Measurements from ENCODE around the gene USP12. TPM values are rescaled to one million over a fixed set of nuclear protein-coding genes. Genes with fewer than 3 reads are reported as not detected.

The USP12 gene
- total RNA-seq, 1 donor from 2014 or later = 30.8 TPM

DNA sequence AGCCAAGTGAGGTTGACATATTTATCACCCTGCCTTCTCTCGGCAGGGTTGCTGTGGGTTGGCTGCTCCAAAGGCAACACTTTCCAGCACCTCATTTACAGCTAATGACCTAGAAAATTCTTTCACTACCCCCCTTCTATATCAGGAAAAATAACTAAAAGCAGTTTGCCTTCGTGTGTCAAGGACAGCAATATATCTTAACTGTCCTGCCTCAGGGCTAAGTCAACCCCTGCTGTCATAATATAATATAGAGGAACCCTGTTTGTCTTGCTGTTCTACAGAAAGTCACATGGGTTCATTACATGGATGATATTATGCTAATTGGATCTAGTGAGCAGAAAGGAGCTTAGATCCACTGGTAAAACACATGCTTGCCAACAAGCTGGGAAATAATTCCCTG is 28.1 kb upstream of the USP12 start:
- Mint-ChIP-seq H3K27me3 (peaks cover 8% of the 10 kb centered on the region), H3K4me1 (ENCODE audit: low read depth) (peaks cover 14% of the 10 kb centered on the region), H3K9me3 (ENCODE audit: low read depth) (peaks cover 6% of the 10 kb centered on the region), H3K36me3 (ENCODE audit: insufficient read depth) (no peaks in the 10 kb centered on the region), H3K4me3 (ENCODE audit: low read depth) (no peak overlapping the region), H3K27ac (no peak overlapping the region)
- DNase-seq (ENCODE audit: low spot score, unreplicated experiment) = no peak
- TF ChIP-seq, protein P1, sequence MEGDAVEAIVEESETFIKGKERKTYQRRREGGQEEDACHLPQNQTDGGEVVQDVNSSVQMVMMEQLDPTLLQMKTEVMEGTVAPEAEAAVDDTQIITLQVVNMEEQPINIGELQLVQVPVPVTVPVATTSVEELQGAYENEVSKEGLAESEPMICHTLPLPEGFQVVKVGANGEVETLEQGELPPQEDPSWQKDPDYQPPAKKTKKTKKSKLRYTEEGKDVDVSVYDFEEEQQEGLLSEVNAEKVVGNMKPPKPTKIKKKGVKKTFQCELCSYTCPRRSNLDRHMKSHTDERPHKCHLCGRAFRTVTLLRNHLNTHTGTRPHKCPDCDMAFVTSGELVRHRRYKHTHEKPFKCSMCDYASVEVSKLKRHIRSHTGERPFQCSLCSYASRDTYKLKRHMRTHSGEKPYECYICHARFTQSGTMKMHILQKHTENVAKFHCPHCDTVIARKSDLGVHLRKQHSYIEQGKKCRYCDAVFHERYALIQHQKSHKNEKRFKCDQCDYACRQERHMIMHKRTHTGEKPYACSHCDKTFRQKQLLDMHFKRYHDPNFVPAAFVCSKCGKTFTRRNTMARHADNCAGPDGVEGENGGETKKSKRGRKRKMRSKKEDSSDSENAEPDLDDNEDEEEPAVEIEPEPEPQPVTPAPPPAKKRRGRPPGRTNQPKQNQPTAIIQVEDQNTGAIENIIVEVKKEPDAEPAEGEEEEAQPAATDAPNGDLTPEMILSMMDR (IDR thresholded peaks at IDR 0.05; ENCODE audit: unreplicated experiment) = no peak

- H3K4me3 Mint-ChIP-seq (ENCODE audit: low read depth) = no peak overlapping the region
- H3K9me3 Mint-ChIP-seq (ENCODE audit: low read depth) = peaks cover 6% of the 10 kb centered on the region
- H3K27ac Mint-ChIP-seq = no peak overlapping the region
- H3K36me3 Mint-ChIP-seq (ENCODE audit: insufficient read depth) = no peaks in the 10 kb centered on the region
- TF ChIP-seq, protein P1 (IDR thresholded peaks at IDR 0.05; ENCODE audit: unreplicated experiment) = no peak
- H3K4me1 Mint-ChIP-seq (ENCODE audit: low read depth) = peaks cover 14% of the 10 kb centered on the region
- DNase-seq (ENCODE audit: low spot score, unreplicated experiment) = no peak
- H3K27me3 Mint-ChIP-seq = peaks cover 8% of the 10 kb centered on the region
Measured at GRCh38 chr13:27199211-27199610, 27.6 kb upstream of the USP12 start.

DNA sequence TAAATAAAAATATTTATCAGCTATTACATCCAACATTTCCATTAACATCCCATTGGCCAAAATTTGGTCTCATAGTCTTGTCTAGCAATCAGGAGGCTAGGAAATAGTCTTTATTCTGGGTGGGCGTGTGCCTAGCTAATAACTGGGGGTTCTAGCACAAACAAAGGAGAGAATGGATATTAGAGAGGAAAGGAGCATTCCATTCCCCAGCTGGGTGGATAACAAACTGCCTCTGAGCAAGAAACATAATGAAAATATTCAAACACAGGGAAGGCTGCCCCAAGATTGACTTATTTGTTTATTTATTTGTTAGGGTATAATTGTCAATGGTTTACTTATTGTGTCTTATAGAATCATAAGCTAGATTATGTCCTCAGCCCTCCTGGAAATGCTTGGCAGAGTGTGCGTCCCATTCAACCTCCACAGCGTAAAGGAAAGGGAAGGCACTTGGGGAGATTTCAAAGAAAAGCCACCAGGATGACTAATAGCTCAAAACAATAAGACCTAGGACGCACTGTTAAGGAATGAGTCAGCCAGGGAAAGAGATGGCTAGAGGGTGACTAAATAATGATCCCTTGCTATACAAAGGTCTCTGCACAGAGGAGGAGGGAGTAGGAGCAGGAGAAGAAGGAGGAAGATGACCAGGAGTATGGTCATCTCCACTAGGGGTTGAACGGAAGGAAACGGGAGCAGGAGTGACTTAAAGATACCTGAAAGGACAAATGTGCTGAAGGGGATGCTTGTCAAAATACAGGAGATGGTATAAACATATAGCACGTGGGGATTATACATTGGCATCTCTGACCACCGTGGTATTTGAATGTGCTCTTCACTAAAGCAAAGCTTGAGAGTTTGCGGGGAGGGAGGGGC is 23.5 kb upstream of the USP12 start:
- Mint-ChIP-seq H3K27ac (no peak overlapping the region), H3K4me1 (ENCODE audit: low read depth) (peaks cover 6% of the 10 kb centered on the region), H3K9me3 (ENCODE audit: low read depth) (peaks cover 6% of the 10 kb centered on the region), H3K4me3 (ENCODE audit: low read depth) (no peak overlapping the region), H3K27me3 (peaks cover 8% of the 10 kb centered on the region), H3K36me3 (ENCODE audit: insufficient read depth) (no peaks in the 10 kb centered on the region)
- TF ChIP-seq, protein P1 (IDR thresholded peaks at IDR 0.05; ENCODE audit: unreplicated experiment) = no peak
- no peak for DNase-seq (ENCODE audit: low spot score, unreplicated experiment)

DNA sequence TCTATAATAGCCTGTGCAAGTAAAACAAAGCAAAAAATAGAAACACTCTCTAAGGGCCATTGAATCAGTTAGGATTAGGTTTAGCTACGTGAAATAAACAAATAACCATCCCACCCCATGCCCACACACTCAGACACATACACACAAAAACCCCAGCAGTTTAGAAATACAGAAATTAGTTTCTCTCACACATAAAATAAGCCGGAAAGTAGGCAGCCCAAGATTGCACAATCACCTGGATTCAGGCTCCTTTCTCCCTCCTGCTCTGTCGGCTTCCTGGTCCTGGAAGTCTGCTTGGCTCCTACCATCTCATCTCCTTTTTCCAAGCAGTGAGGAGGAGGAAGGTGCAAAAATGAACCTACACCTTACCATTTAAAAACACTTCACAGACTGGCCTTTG is 22.6 kb upstream of the USP12 start:
- TF ChIP-seq, protein P1 (IDR thresholded peaks at IDR 0.05; ENCODE audit: unreplicated experiment) = no peak
- H3K27me3 Mint-ChIP-seq = peaks cover 8% of the 10 kb centered on the region
- H3K4me3 Mint-ChIP-seq (ENCODE audit: low read depth) = no peak overlapping the region
- H3K27ac Mint-ChIP-seq = no peak overlapping the region
- H3K4me1 Mint-ChIP-seq (ENCODE audit: low read depth) = peaks cover 8% of the 10 kb centered on the region
- no peaks in the 10 kb centered on the region for H3K36me3 Mint-ChIP-seq (ENCODE audit: insufficient read depth)
- H3K9me3 Mint-ChIP-seq (ENCODE audit: low read depth) = peaks cover 6% of the 10 kb centered on the region
- DNase-seq (ENCODE audit: low spot score, unreplicated experiment) = no peak

DNA sequence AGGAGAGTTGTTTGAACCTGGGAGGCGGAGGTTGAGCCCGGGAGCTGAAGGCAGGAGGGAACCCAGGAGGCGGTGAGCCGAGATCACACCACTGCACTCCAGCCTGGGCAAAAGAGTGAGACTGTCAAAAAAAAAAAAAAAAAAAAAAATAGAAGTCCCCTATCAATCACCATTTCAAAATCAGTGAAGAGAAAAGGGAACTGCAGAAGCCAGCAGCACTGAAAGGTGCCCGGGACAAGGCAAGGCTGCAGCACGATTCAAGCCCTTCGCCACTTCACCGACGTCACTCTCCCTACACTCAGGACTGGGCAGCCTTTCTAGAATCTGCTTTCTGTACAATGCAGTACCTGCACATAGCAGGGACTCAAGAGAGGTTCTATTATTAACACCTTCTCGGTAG is 21.9 kb upstream of the USP12 start:
- Mint-ChIP-seq H3K27ac (no peak overlapping the region), H3K36me3 (ENCODE audit: insufficient read depth) (no peaks in the 10 kb centered on the region), H3K4me1 (ENCODE audit: low read depth) (peaks cover 9% of the 10 kb centered on the region), H3K27me3 (peaks cover 8% of the 10 kb centered on the region), H3K9me3 (ENCODE audit: low read depth) (peaks cover 6% of the 10 kb centered on the region), H3K4me3 (ENCODE audit: low read depth) (no peak overlapping the region)
- DNase-seq (ENCODE audit: low spot score, unreplicated experiment) = no peak
- TF ChIP-seq, protein P1 (IDR thresholded peaks at IDR 0.05; ENCODE audit: unreplicated experiment) = no peak

Measured in progenitor cell of endocrine pancreas (in vitro differentiated cells).